Thyroid gland (tissue), 4 donors: ENCODE measurements around the gene LCTL. TPM values are rescaled to one million over a fixed set of nuclear protein-coding genes. Genes with fewer than 3 reads are reported as not detected.

Experiments
- DNase-seq, 2 donors: peaks; one replicate each; pipeline ENCODE4 v3.0.0-alpha.2; 2019
- H3K27ac ChIP-seq, 3 donors: fragments of 200-600 bp; sonication (generic); 1 replicate in 2 of 3; 2 replicates in 1 of 3; pipeline ENCODE4 v1.5.1; 2016 to 2019; ENCODE audit warnings: mild to moderate bottlenecking in 1 of 3, moderate library complexity in 1 of 3
- H3K27me3 ChIP-seq: fragments of 200-600 bp; sonication (generic); one replicate; pipeline ENCODE4 v1.5.1; 2019
- H3K36me3 ChIP-seq, 2 donors: fragments of 200-600 bp; sonication (generic); one replicate each; pipeline ENCODE4 v1.5.1; 2016 to 2019
- H3K4me1 ChIP-seq, 2 donors: fragments of 200-600 bp; sonication (generic); one replicate each; pipeline ENCODE4 v1.5.1; 2017 to 2019
- H3K4me3 ChIP-seq, 3 donors: fragments of 200-600 bp; sonication (generic); replicated peaks in 1 of 3; 1 replicate in 2 of 3; 2 replicates in 1 of 3; pipeline ENCODE4 v1.5.1; 2016; ENCODE audit warnings: mild to moderate bottlenecking in 1 of 3
- H3K9me3 ChIP-seq: fragments of 200-600 bp; sonication (generic); one replicate; pipeline ENCODE4 v1.5.1; 2017
- POLR2A ChIP-seq, 2 donors: fragments of 450-650 bp; IDR thresholded peaks; one replicate each; pipeline ENCODE4 v1.6.1; 2017; ENCODE audit warnings: antibody characterized with exemption in 2 of 2, mild to moderate bottlenecking in 2 of 2, moderate library complexity in 1 of 2
- WGBS, 2 donors: methylation state at CpG; one replicate each; pipeline ENCODE4 v1.1.5; 2017; 5-methylcytosine and 5-hydroxymethylcytosine counted together
- intact Hi-C: fragments of 100-400 bp; cut with DNase I; formaldehyde crosslinking; loops from one replicate; pipeline ENCODE4 v1.15.1; 2023
- total RNA-seq, 4 donors: library from RNA; depleted of rRNA; stranded (reverse); fragments of >200 nt; gene quantifications; one replicate each; pipeline ENCODE4 v1.2.3, GENCODE V29; 2016
- TF ChIP-seq, protein P1 (sequence below), 6 experiments: fragments of 200-600 bp in 3 of 6; fragments of 450-650 bp in 3 of 6; sonication (generic) in 3 of 6; IDR thresholded peaks; one replicate each; pipeline ENCODE4 v1.5.1; 2016 to 2019; ENCODE audit warnings: antibody characterized with exemption in 6 of 6, mild to moderate bottlenecking in 2 of 6, inconsistent platforms in 1 of 6, moderate library complexity in 1 of 6

Gene LCTL
- total RNA-seq, 4 donors from 2014 or later: not detected

DNA sequence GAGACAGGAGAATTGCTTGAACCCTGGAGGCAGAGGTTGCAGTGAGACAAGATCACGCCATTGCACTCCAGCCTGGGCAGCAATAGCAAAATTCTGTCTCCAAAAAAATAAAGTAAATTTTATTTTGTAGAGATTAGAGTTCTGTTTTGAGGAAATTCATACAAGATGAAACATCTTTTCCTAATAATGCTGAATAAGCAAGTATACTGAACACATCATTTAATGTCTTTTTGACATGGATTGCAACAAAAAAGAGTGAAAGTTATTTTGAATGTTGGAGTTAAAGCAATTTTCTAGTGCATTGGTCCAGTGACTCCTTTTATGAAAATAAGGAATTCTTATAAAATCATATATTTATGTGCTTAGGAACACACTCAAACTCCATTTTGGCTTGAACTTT is 20.5 kb downstream of the LCTL start:
- 97 to 100% methylated on average over 1 of the region's 1 CpG for WGBS, 2 donors
- no peak for TF ChIP-seq POLR2A (IDR thresholded peaks at IDR 0.05)
- TF ChIP-seq, protein P1, sequence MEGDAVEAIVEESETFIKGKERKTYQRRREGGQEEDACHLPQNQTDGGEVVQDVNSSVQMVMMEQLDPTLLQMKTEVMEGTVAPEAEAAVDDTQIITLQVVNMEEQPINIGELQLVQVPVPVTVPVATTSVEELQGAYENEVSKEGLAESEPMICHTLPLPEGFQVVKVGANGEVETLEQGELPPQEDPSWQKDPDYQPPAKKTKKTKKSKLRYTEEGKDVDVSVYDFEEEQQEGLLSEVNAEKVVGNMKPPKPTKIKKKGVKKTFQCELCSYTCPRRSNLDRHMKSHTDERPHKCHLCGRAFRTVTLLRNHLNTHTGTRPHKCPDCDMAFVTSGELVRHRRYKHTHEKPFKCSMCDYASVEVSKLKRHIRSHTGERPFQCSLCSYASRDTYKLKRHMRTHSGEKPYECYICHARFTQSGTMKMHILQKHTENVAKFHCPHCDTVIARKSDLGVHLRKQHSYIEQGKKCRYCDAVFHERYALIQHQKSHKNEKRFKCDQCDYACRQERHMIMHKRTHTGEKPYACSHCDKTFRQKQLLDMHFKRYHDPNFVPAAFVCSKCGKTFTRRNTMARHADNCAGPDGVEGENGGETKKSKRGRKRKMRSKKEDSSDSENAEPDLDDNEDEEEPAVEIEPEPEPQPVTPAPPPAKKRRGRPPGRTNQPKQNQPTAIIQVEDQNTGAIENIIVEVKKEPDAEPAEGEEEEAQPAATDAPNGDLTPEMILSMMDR (IDR thresholded peaks at IDR 0.05): no peak
- Histone ChIP-seq H3K36me3 (no peaks in the 10 kb centered on the region), H3K27me3 (no peaks in the 10 kb centered on the region), H3K4me3 (no peak overlapping the region), H3K9me3 (no peaks in the 10 kb centered on the region), H3K27ac (no peak overlapping the region), H3K4me1 (no peaks in the 10 kb centered on the region)
- DNase-seq: no peak
- intact Hi-C loops: no loop called here

DNA sequence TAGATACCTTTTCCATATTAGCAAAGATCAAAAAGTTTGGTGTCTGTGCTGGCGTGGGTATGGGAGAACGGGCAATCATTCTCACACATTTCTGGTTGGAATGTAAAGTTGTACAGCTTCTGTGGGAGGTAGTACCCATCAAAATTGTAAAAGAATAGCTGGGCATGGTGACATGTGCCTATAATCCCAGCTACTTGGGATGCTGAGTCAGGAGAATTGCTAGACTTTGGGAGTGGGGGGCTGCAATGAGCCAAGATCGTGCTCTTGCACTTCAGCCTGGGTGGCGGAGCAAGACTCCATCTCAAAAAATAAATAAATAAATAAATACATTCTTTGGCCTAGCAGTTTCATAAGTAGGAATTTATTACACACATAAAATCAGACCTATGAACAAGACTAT is 22.9 kb downstream of the LCTL start:
- H3K4me1 ChIP-seq: no peaks in the 10 kb centered on the region
- no peak for DNase-seq
- intact Hi-C loops: no loop called here
- TF ChIP-seq, protein P1 (IDR thresholded peaks at IDR 0.05): no peak
- no peak for TF ChIP-seq POLR2A (IDR thresholded peaks at IDR 0.05)
- no peaks in the 10 kb centered on the region for H3K36me3 ChIP-seq
- no peaks in the 10 kb centered on the region for H3K27me3 ChIP-seq
- H3K4me3 ChIP-seq: no peak overlapping the region
- H3K9me3 ChIP-seq: no peaks in the 10 kb centered on the region
- no peak overlapping the region for H3K27ac ChIP-seq
- 96 to 98% methylated on average over 4 of the region's 4 CpGs for WGBS, 2 donors

DNA sequence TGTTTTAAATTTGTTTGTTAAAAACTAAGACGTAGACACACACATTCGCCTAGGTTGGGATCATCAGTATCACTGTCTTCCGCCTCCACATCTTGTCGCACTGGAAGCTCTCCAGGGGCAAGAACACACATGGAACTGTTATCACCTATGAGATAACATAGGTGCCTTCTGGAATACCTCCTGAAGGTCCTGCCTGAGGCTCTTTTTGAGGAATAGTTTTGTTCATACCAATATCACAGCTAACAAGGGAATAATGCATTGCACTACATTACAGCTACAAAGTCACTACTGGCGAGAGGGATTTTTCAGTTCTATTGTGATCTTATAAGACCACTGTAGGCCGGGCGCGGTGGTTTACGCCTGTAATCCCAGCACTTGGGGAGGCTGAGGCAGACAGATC is 30.7 kb downstream of the LCTL start:
- Histone ChIP-seq H3K36me3 (no peaks in the 10 kb centered on the region), H3K9me3 (no peaks in the 10 kb centered on the region), H3K27me3 (no peaks in the 10 kb centered on the region), H3K4me1 (no peaks in the 10 kb centered on the region), H3K27ac (no peak overlapping the region), H3K4me3 (no peak overlapping the region)
- DNase-seq: no peak
- 94 to 99% methylated on average over 9 of the region's 9 CpGs for WGBS, 2 donors
- intact Hi-C loops: no loop called here
- TF ChIP-seq POLR2A (IDR thresholded peaks at IDR 0.05): no peak
- TF ChIP-seq, protein P1 (IDR thresholded peaks at IDR 0.05): no peak

DNA sequence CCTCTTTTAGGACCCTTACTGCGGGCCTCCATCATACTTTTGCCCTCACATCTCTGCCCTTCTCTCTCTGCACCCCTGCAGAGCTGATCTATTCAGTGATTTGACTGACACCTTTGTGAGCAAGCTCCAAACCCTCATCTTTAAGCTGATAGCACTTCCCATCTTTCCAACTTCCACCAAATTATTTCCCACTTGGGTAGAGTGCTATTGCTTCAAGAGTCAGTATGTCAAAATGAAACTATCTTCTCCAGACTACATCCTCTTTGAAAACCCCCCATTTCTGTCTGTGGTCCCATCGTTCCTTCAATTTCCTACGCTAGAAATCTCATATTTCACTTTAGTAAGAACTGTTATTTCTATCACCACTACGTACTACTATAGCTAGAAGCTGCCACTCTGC is 41.0 kb downstream of the LCTL start:
- WGBS, 2 donors: 71 to 95% methylated on average over 4 of the region's 4 CpGs
- no peak for TF ChIP-seq POLR2A (IDR thresholded peaks at IDR 0.05)
- TF ChIP-seq, protein P1 (IDR thresholded peaks at IDR 0.05): no peak

DNA sequence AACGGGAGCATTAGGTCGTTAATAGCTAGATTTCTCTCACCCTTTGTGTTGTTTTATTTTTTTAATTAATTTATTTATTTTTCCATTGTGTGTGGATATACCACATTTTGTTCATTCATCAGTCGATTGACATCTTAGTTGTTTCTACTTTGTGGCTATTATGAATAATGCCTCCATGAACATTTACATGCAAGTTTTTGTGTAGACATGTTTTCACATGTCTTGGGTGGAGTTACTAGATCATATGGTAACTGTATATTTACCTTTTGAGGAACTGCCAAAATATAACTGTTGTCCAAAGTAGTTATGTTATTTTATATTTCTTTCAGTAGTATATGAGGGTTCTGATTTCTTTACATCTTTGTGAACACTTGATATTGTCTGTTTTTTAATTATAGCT is 41.9 kb downstream of the LCTL start:
- TF ChIP-seq, protein P1 (IDR thresholded peaks at IDR 0.05): no peak
- TF ChIP-seq POLR2A (IDR thresholded peaks at IDR 0.05): no peak
- no peak for DNase-seq
- WGBS, 2 donors: 95 to 97% methylated on average over 3 of the region's 3 CpGs
- Histone ChIP-seq H3K4me3 (no peak overlapping the region), H3K36me3 (no peaks in the 10 kb centered on the region), H3K27me3 (no peaks in the 10 kb centered on the region), H3K27ac (no peak overlapping the region), H3K4me1 (no peaks in the 10 kb centered on the region), H3K9me3 (no peaks in the 10 kb centered on the region)
- intact Hi-C loops: no loop called here

More for the DNA sequence above, 41.0 kb downstream of the LCTL start:
- Histone ChIP-seq H3K36me3 (no peaks in the 10 kb centered on the region), H3K9me3 (no peaks in the 10 kb centered on the region), H3K27me3 (no peaks in the 10 kb centered on the region), H3K27ac (no peak overlapping the region), H3K4me1 (no peaks in the 10 kb centered on the region), H3K4me3 (no peak overlapping the region)
- intact Hi-C loops: no loop called here
- no peak for DNase-seq
